Natural killer cell treated with Interleukin-12 subunit alpha and Interleukin-12 subunit beta and Interleukin-15 and Interleukin-18, amount 100 ng/mL, for 72 hours (primary cell): Measurements from ENCODE around the gene ADM5. TPM values are rescaled to one million over a fixed set of nuclear protein-coding genes. Genes with fewer than 3 reads are reported as not detected.
A peak's percentile ranks its signal among the peaks of the same experiment; 100 is the strongest.

Source experiments
- ATAC-seq, 2 donors: fragments of 150-1000 bp; cut with Tn5 transposase in 1 of 2; sonication (Bioruptor Pico), chemical (Tn5 transposase) in 1 of 2; 2 replicates each; pipeline ENCODE4 v1.10.0; 2021
- DNase-seq: peaks from one replicate; pipeline ENCODE4 v3.0.0; 2022; ENCODE audit warnings: low spot score
- H3K27ac Mint-ChIP-seq, 2 donors: 1 replicate in 1 of 2; 2 replicates in 1 of 2; pipeline ENCODE4 v1.8.0; 2022; ENCODE audit warnings: mixed read lengths in 2 of 2, mild to moderate bottlenecking in 1 of 2, moderate library complexity in 1 of 2
- H3K27me3 Mint-ChIP-seq, 2 donors: 1 replicate in 1 of 2; 2 replicates in 1 of 2; pipeline ENCODE4 v1.8.0; 2022; ENCODE audit warnings: mixed read lengths in 2 of 2
- H3K36me3 Mint-ChIP-seq: one replicate; pipeline ENCODE4 v1.8.0; 2022; ENCODE audit warnings: mixed read lengths
- H3K4me1 Mint-ChIP-seq, 2 donors: 1 replicate in 1 of 2; 2 replicates in 1 of 2; pipeline ENCODE4 v1.8.0; 2022; ENCODE audit warnings: low read depth in 2 of 2, mixed read lengths in 2 of 2, mild to moderate bottlenecking in 1 of 2
- H3K4me3 Mint-ChIP-seq: one replicate; pipeline ENCODE4 v1.8.0; 2022; ENCODE audit warnings: mixed read lengths
- H3K9me3 Mint-ChIP-seq: 2 replicates; pipeline ENCODE4 v1.8.0; 2022; ENCODE audit warnings: mixed read lengths
- total RNA-seq, 2 donors: library from RNA; stranded (reverse); gene quantifications; one replicate each; pipeline ENCODE4 v1.2.3, GENCODE V29; 2022

ADM5 gene
- total RNA-seq, 2 donors from 2014 or later = 5.7 to 18.5 TPM

DNA sequence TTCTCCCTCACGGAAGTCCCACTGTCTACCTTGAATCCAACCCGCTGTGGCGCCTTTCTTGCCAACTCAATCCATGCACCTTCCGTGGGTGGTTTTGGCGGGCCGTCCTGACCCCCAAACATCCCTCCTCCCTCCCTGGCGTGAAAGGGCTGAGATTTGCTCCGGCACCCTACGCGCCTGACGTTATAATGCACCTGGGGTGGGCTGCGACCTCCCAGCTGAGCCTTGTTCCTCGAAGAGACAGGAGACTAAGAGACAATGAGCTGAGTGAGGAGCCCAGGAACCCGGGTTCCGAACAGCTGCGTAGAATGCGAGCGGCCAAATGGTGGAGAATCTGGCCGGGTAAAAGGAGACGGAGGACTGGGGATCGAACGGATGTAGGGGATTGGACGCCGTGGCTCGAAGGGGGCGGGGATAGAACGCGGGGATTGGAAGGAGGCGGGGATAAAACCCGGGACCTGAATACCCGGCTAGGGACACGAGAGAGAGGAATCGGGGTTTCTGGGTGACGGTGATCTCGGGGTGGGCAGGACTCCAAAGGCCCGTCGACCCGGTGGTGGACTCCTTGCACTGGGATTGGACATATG lies 1.4 kb downstream of the ADM5 start, which contains the start of gene CPT1C:
TSS of gene CPT1C (plus strand) at position 461 of the 587 bp plus-strand sequence. CDS start 1,137 bp downstream, outside the sequence.
- Mint-ChIP-seq H3K27me3 (peaks cover 9 to 11% of the 10 kb centered on the region in 2 donors), H3K4me1 (peaks cover 13 to 16% of the 10 kb centered on the region in 2 donors), H3K4me3 (peak within 1 kb of the TSS; percentile 76), H3K9me3 (no peaks in the 10 kb centered on the region), H3K27ac (peak within 1 kb of the TSS; percentile 44 to 47), H3K36me3 (peaks cover 4% of the 10 kb centered on the region)
- no peak for DNase-seq
- peak; percentile 41 to 75 for ATAC-seq

DNA sequence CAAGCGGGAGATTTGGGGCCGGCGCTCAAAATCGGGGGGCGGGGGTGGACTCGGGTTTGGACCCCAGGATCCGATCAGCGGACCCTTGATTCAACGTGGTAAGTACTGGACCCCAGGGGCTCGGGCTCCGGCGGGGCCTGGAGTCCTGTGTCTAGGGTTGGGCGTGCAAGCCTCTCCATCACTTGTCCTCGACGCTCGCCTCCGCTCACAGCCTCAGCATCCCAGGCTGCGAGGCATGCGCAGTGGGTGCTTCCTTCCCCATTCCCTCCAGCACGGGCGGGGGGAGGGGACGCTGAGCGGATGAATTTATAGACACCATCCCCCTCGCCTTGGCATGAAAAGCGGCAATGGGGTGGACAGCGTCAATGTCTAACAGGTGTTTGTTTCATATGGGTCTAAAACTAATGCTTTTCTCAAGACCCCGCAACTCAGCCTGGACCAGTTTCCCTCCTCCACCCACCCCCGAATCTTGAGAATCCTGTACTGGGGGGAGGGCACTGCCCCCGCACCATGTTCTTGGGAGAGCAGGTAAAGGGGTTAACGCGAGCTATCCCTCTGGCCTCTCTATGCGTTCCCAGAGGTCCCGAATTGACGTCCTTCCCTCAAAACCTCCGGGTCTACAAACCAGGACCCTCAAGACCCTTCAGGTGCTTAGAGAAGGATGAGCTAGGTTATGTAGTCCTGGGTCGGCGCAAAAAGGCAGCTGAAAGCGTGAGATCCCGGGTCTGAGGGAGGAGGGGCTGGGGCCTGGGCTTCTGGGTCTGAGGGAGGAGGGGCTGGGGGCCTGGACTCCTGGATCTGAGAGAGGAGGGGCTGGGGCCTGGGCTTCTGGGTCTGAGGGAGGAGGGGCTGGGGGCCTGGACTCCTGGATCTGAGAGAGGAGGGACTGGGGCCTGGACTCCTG lies 2.1 kb downstream of the ADM5 start:
- no peak for DNase-seq
- no peaks in the 10 kb centered on the region for H3K9me3 Mint-ChIP-seq
- H3K36me3 Mint-ChIP-seq = peaks cover 4% of the 10 kb centered on the region
- peaks cover 9 to 11% of the 10 kb centered on the region in 2 donors for H3K27me3 Mint-ChIP-seq
- ATAC-seq = peak in 1 of 2 donors; percentile 36
- peak overlapping the region in 1 of 2 donors; percentile 47 for H3K27ac Mint-ChIP-seq
- peak overlapping the region; percentile 76 for H3K4me3 Mint-ChIP-seq
- H3K4me1 Mint-ChIP-seq = peaks cover 13 to 15% of the 10 kb centered on the region in 2 donors

DNA sequence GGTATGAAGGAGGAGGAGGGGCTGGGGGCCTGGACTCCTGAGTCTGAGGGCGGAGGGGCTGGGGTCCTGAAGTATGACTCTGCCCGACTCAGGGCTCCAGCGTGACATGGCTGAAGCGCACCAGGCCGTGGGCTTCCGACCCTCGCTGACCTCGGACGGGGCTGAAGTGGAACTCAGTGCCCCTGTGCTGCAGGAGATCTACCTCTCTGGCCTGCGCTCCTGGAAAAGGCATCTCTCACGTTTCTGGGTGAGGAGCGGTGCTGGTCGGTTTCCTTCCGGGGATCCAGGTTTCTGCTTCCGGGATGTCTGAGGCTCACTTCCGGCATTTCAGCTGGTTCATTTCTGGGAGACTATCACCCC lies 2.7 kb downstream of the ADM5 start:
- Mint-ChIP-seq H3K27me3 (peaks cover 9 to 11% of the 10 kb centered on the region in 2 donors), H3K27ac (no peak overlapping the region), H3K9me3 (no peaks in the 10 kb centered on the region), H3K4me1 (peaks cover 13 to 15% of the 10 kb centered on the region in 2 donors), H3K4me3 (no peak overlapping the region), H3K36me3 (peaks cover 4% of the 10 kb centered on the region)
- no peak for ATAC-seq
- no peak for DNase-seq

DNA sequence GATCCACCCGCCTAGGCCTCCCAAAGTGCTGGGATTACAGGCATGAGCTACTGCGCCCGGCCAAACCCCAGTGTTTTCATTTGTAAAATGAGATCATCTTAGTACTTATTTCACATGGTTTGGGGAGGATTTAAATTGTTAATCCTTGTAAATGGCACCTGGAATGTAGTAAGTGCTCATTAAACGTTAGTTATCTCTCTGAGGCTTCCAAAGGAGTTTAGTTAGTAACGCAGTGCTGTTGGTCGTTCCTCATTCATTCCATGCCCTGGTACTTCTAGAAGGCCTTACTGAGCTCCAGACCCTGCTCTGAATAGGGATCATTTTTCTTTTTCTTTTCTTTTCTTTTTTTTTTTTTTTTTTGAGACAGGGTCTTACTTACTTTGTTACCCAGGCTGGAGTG lies 6.7 kb downstream of the ADM5 start:
- DNase-seq = no peak
- no peak for ATAC-seq
- H3K9me3 Mint-ChIP-seq = no peaks in the 10 kb centered on the region
- H3K4me1 Mint-ChIP-seq = peaks cover 0 to under 1% of the 10 kb centered on the region in 2 donors
- H3K36me3 Mint-ChIP-seq = no peaks in the 10 kb centered on the region
- H3K4me3 Mint-ChIP-seq = no peak overlapping the region
- peaks cover under 1 to 4% of the 10 kb centered on the region in 2 donors for H3K27me3 Mint-ChIP-seq
- no peak overlapping the region for H3K27ac Mint-ChIP-seq

DNA sequence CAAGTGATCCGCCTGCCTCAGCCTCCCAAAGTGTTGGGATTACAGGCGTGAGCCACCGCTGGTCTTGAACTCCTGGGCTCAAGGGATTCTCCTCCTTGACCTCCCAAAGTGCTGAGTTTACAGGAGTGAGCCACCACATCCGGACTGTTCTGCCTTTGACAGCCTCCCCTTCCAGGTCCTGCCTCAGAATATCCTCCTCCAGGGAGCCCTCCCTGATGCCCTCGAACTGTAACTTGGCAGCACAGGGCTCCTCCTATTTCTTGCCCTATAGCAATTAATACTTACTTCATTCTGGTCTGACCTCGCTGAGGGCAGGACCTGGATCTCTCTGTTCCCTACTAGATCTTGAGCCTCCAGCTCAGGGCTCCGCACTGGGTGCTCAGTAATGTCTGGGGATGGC lies 7.5 kb downstream of the ADM5 start:
- ATAC-seq = no peak

DNA sequence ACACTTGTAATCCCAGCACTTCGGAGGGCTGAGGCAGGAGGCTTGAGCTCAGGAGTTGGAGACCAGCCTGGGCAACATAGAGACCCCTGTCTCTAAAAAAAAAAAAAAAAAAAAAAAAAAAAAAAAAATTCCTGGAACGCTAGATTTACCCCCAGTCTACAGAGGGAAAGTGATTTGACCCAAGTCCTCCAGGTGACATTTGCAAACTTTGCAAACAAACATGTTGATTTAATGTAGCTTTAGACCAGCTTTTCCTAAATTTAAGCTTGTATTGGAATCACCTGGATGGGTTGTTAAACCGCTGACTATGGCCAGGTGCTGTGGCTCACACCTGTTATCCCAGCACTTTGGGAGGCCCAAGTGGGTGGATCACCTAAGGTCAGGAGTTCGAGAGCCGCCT lies 10.0 kb downstream of the ADM5 start:
- Mint-ChIP-seq H3K36me3 (no peaks in the 10 kb centered on the region), H3K4me3 (no peak overlapping the region), H3K9me3 (no peaks in the 10 kb centered on the region), H3K4me1 (no peaks in the 10 kb centered on the region), H3K27ac (no peak overlapping the region), H3K27me3 (no peaks in the 10 kb centered on the region)
- DNase-seq = no peak
- no peak for ATAC-seq

More for the DNA sequence above, 7.5 kb downstream of the ADM5 start:
- Mint-ChIP-seq H3K27me3 (peaks cover 0 to 4% of the 10 kb centered on the region in 2 donors), H3K27ac (no peak overlapping the region), H3K9me3 (no peaks in the 10 kb centered on the region), H3K4me3 (no peak overlapping the region), H3K4me1 (no peaks in the 10 kb centered on the region), H3K36me3 (no peaks in the 10 kb centered on the region)
- DNase-seq = no peak

DNA sequence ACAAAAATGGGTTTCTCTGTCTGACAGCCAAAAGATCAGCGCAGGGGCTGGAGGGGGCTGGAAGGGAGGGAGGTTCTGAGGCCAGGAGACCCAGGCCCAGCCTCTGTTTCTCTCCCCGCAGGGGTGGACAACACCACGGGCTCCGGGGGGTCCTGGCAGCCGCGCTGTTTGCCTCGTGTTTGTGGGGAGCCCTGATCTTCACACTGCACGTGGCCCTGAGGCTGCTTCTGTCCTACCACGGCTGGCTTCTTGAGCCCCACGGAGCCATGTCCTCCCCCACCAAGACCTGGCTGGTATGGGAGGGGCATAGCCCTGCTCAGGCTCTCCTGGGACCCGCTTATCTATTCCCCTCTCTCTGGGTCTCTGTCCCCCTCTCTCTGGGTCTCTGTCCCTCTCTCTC lies 11.2 kb downstream of the ADM5 start:
- DNase-seq (no peak), ATAC-seq (peak; percentile 50 to 54)
- no peaks in the 10 kb centered on the region for H3K36me3 Mint-ChIP-seq
- no peaks in the 10 kb centered on the region for H3K27me3 Mint-ChIP-seq
- H3K4me1 Mint-ChIP-seq = no peaks in the 10 kb centered on the region
- no peaks in the 10 kb centered on the region for H3K9me3 Mint-ChIP-seq
- no peak overlapping the region for H3K27ac Mint-ChIP-seq
- H3K4me3 Mint-ChIP-seq = no peak overlapping the region

DNA sequence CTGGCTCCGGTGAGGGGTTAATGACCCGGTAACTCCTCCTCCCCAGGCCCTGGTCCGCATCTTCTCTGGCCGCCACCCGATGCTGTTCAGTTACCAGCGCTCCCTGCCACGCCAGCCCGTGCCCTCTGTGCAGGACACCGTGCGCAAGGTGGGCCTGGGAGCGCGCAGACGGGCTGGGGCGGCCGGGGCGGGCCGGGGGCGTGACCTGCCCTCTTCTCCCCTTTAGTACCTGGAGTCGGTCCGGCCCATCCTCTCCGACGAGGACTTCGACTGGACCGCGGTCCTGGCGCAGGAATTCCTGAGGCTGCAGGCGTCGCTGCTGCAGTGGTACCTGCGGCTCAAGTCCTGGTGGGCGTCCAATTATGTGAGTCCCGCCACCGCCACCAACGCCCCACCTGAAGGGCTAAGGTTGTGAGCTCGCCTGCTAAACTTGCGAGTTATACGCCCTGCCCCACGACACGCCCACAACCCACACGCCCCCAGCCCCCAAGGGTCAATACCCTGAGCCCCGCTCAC lies 11.9 kb downstream of the ADM5 start:
- no peaks in the 10 kb centered on the region for H3K9me3 Mint-ChIP-seq
- no peaks in the 10 kb centered on the region for H3K4me1 Mint-ChIP-seq
- ATAC-seq (no peak), DNase-seq (no peak)
- H3K27me3 Mint-ChIP-seq = no peaks in the 10 kb centered on the region
- no peaks in the 10 kb centered on the region for H3K36me3 Mint-ChIP-seq
- H3K27ac Mint-ChIP-seq = no peak overlapping the region
- H3K4me3 Mint-ChIP-seq = no peak overlapping the region

DNA sequence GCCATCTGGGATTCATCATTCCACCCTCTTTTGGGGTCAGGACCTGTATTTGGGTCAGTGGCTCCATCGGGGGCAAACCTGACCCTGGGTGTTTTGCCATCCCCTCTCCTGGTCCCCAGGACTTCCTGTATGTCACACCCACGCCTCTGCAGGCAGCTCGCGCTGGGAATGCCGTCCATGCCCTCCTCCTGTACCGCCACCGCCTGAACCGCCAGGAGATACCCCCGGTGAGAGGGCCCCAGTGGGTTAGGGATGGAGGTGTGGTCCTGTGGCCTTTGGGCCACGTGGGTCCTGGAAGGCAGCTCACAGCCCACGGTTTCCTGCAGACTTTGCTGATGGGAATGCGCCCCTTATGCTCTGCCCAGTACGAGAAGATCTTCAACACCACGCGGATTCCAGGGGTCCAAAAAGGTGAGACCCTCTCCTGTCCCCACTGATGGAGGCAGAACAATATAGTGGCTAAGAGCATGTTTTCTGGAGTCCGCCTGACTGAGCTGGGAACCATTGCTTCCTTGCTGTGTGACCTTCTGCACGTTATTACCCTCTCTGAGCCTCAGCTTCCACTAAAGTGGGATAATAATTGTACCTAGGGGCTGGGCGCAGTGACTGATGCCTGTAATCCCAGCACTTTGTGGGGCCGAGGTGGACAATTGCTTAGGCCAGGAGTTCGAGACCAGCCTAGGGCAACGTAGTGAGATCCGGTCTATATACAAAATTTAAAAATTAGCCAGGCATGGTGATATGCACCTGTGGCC lies 15.7 kb downstream of the ADM5 start:
- Mint-ChIP-seq H3K4me3 (no peak overlapping the region), H3K36me3 (no peaks in the 10 kb centered on the region), H3K27me3 (peaks cover 0 to 2% of the 10 kb centered on the region in 2 donors), H3K27ac (no peak overlapping the region), H3K4me1 (no peaks in the 10 kb centered on the region), H3K9me3 (no peaks in the 10 kb centered on the region)
- no peak for ATAC-seq
- no peak for DNase-seq

DNA sequence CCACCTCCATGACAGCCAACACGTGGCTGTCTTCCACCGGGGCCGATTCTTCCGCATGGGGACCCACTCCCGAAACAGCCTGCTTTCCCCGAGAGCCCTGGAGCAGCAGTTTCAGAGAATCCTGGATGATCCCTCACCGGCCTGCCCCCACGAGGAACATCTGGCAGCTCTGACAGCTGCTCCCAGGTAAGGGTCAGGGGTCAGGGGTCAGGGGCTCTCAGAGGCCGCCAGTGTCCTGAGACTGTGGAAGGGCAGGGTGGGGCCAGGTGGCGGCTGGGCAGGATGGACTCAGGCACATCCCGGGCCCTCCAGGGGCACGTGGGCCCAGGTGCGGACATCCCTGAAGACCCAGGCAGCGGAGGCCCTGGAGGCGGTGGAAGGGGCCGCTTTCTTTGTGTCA lies 16.5 kb downstream of the ADM5 start:
- Mint-ChIP-seq H3K4me1 (no peaks in the 10 kb centered on the region), H3K9me3 (no peaks in the 10 kb centered on the region), H3K4me3 (no peak overlapping the region), H3K27me3 (peaks cover 0 to 5% of the 10 kb centered on the region in 2 donors), H3K36me3 (no peaks in the 10 kb centered on the region), H3K27ac (no peak overlapping the region)
- no peak for ATAC-seq
- DNase-seq = no peak

DNA sequence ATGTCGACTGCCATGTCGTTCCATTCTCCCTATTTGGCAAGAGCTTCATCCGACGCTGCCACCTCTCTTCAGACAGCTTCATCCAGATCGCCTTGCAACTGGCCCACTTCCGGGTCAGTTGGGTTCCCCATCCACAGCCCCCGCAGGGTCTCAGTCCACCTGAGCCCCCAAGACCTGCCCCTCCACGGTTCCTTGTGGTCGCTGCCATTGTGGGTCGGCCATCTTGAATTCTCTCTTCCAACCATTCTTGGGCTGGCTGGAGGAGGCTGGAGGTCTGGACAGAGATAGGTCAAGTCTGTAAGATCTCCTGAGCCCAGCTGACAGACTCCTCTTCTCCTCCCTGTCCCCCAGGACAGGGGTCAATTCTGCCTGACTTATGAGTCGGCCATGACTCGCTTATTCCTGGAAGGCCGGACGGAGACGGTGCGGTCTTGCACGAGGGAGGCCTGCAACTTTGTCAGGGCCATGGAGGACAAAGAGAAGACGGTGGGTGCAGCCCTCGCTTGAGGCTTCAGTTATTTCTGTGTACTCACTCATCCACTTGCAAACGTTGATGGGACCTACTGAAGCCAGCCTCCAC lies 21.1 kb downstream of the ADM5 start:
- ATAC-seq = no peak

DNA sequence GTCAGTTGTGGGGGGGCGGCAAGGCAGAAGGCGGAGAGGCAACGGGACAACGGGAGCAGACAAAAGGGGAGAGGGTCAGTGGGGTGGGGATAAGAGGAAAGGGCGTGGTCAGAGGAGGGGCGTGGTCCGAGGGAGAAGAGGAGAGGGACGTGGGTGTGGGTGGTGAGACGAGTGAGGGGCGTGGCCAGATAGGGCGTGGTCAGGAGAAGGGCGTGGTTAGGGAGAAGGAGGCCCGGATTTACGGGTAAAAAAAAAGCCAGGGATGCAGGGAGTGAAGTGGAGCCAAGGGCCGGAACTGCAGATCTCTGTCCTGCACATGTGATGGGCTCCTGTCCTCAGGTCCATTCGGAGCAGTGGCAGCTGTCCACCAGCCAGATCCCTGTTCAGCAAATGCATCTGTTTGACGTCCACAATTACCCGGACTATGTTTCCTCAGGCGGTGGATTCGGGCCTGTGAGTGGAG lies 23.0 kb downstream of the ADM5 start:
- Mint-ChIP-seq H3K9me3 (no peaks in the 10 kb centered on the region), H3K27me3 (peaks cover 0 to 5% of the 10 kb centered on the region in 2 donors), H3K36me3 (no peaks in the 10 kb centered on the region), H3K27ac (peak overlapping the region; percentile 14 to 45), H3K4me1 (peaks cover 7 to 10% of the 10 kb centered on the region in 2 donors), H3K4me3 (no peak overlapping the region)
- ATAC-seq (no peak), DNase-seq (no peak)

More for the DNA sequence above, 21.1 kb downstream of the ADM5 start:
- H3K4me1 Mint-ChIP-seq = peaks cover 0 to 5% of the 10 kb centered on the region in 2 donors
- H3K4me3 Mint-ChIP-seq = no peak overlapping the region
- H3K27me3 Mint-ChIP-seq = peaks cover 0 to 5% of the 10 kb centered on the region in 2 donors
- no peaks in the 10 kb centered on the region for H3K36me3 Mint-ChIP-seq
- H3K27ac Mint-ChIP-seq = no peak overlapping the region
- H3K9me3 Mint-ChIP-seq = no peaks in the 10 kb centered on the region
- no peak for DNase-seq

DNA sequence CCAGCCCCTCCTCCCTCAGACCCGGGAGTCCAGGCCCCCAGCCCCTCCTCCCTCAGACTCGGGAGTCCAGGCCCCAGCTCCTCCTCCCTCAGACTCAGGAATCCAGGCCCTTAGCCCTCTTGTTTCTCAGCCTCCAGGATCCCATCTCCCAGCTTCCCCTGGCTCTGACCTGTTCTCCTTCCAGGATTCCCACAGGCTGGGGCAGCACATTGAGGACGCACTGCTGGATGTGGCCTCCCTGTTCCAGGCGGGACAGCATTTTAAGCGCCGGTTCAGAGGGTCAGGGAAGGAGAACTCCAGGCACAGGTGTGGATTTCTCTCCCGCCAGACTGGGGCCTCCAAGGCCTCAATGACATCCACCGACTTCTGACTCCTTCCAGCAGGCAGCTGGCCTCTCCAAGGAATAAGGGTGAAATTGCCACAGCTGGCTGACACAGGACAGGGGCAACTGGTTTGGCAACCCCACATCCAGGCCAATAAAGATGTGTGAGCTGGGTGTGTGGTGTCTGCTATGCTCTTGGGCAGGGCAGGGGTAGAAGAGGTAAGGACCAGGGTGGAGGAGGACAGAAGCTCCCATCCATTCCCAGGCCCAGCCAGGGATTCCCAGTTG lies 23.9 kb downstream of the ADM5 start:
- no peaks in the 10 kb centered on the region for H3K9me3 Mint-ChIP-seq
- no peak overlapping the region for H3K27ac Mint-ChIP-seq
- H3K36me3 Mint-ChIP-seq = no peaks in the 10 kb centered on the region
- no peak overlapping the region for H3K4me3 Mint-ChIP-seq
- no peak for DNase-seq
- no peak for ATAC-seq
- peaks cover 0 to 5% of the 10 kb centered on the region in 2 donors for H3K27me3 Mint-ChIP-seq
- H3K4me1 Mint-ChIP-seq = peaks cover 11 to 14% of the 10 kb centered on the region in 2 donors
